HG02763 (cell line): ENCODE data around the gene HTR6.

Experiments used
- ATAC-seq: cut with Tn5 transposase; IDR thresholded peaks from one replicate; pipeline ENCODE4 v1.9.1; 2021; ENCODE audit warnings: mild to moderate bottlenecking, moderate library complexity; ENCODE audit not compliant: unreplicated experiment

The HTR6 gene

DNA sequence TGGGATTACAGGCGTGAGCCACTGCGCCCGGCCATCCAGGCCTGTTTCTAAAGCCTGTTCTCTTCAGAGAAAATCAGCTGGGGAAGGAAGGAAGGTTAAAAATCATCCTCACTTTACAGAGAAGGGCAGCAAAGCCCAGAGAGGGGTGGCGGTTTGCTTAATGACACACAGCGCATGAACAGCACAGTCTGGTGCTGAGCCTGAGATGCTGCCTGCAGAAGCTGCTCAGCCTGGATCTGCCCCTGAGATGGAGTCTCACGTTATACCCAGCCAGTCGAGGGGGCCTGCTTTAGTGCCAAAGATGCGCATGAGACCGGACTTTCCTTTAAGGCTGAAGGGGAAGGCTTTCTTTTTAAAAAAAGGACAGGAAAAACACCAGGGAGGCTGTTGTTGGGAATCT, 21.3 kb downstream of the HTR6 start:
- no peak for ATAC-seq

- ATAC-seq, result no peak
Measured at GRCh38 chr1:19687414-19687813, 22.7 kb downstream of the HTR6 start.

DNA sequence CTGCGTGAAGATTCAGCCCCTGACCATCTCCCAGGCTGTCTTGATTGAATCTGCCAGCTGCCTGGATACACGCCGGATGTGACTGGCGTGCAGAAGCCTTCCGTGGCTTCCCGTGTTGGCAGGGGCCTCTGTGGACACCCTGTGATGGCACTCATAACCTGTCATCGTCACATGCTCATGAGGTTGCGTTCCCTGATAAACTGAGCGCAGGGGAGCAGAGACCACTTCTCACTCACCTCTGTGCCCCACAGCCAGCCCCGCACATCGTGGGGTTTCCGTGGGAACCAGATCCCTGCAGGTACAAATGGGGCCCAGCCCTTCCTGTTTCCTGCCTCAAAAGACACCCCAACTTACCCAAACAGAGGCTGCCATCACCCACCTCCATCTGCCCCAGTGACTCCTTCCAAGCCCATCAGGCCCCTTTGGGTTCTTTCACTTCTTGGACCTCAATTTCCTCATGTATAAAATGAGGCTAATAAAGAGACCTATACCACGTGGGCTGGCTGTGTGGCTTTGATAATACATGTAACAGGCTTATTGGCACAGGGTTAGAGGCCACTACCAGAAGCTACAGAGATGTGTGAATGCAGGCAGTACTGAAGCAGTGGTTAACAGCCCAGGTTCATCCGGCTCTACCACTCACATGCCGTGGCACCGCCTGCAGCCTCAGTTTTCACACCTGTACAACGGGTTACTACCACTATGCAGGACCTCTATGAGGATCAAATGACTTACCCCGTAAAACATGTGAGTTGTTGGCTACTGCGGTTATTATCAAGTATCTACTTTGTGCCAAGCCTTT, 23.6 kb downstream of the HTR6 start:
- ATAC-seq, result no peak

GRCh38 chr1:19689085-19689757, 24.5 kb downstream of the HTR6 start:
- no peak for ATAC-seq

GRCh38 chr1:19689856-19690255, 25.2 kb downstream of the HTR6 start:
- ATAC-seq, result no peak

DNA sequence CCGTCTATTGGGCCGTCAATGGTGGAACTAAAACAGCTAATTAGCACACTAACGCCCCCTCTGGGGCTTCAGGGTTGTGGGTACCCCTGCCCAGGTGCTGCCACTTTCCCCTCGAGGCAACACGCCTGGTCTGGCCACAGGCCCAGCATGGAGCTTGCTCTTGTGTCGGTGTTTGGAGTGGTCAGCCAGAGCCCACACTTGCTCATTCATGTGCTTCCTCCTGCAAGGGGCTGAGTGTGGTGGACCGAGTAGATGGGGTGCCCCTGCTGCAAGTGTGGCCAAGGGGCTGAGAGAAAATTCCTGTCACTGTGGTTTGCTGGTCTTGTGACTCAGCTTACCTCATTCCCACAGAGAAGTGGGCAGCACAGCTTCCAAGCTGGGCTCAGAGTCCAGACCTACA, 25.7 kb downstream of the HTR6 start:
- no peak for ATAC-seq

GRCh38 chr1:19694298-19694697, 29.6 kb downstream of the HTR6 start:
- ATAC-seq, result no peak

GRCh38 chr1:19695772-19696171, 31.1 kb downstream of the HTR6 start:
- no peak for ATAC-seq

DNA sequence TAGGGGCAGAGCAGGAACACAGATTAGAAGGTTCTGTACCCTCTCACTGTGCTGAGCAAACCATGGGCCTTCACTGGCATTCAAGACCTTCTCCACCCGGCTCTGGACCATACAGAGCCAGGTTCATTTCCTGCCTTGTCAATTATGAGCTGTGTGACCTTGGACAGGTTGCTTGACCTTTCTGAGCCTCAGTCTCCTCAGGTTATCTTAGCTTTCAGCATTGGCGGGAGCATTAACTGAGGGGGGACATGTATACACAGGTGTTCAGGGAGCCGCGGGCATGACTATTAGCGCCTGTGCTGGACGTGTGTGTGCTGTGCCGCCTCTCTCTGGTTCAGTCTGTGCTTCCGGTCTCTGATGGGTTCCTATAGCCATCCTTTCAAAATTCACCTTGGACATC, 32.1 kb downstream of the HTR6 start:
- ATAC-seq, result no peak

DNA sequence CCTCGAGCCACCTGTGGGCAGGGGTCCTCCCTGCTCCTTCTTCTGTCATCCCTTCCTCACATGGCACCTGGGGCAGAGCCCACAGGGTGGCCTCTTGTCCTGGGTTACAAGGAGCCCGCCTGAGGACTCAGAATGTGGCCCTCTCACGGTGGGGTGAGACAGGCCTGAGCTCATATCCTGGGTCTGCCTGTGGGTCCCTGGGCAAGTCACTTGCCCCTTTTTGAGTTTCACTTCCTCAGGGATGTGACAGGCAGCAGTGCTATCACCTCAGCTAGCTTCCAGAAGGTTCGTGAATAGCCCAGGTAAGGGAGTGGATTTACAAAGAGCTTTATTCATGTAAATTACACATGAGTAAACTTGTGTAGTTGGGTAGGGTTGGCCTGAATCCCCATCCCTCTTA, 33.5 kb downstream of the HTR6 start:
- no peak for ATAC-seq

DNA sequence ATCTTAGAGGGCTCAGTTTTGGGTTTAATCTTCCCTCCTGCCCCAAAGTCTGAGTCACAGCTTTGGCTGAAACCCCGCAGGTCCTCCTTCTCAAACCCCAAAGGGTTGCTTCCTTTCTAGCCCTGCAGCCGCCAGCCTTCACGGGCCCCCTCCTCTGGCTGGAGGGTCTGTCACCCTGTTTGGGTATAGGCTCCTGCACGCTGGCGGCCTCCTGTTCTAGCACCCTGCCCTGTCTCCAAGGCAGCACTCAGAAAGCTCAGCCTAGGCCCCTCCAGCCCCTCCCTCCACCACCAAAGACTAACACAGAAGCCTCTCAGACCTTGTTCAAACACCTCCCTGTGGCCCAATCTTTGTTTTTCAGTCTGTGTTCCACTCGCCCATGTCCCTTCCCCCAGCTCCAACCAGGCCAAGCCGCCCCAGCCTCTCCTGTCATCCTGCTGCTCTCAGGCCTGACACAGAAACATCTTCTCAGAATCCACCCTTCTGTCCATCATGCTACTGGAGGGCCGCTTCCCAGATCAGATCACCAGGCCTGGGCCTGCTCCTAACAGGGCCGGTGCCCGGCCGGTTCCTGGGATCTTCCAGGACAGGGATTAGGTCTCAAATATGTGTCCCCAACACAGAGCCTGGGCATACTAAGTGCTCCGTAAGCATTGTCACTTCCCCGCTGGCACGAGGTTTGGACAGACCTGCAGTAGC, 35.6 kb downstream of the HTR6 start:
- ATAC-seq, result no peak

- no peak for ATAC-seq
Measured at GRCh38 chr1:19703280-19703679, 38.6 kb downstream of the HTR6 start.

DNA sequence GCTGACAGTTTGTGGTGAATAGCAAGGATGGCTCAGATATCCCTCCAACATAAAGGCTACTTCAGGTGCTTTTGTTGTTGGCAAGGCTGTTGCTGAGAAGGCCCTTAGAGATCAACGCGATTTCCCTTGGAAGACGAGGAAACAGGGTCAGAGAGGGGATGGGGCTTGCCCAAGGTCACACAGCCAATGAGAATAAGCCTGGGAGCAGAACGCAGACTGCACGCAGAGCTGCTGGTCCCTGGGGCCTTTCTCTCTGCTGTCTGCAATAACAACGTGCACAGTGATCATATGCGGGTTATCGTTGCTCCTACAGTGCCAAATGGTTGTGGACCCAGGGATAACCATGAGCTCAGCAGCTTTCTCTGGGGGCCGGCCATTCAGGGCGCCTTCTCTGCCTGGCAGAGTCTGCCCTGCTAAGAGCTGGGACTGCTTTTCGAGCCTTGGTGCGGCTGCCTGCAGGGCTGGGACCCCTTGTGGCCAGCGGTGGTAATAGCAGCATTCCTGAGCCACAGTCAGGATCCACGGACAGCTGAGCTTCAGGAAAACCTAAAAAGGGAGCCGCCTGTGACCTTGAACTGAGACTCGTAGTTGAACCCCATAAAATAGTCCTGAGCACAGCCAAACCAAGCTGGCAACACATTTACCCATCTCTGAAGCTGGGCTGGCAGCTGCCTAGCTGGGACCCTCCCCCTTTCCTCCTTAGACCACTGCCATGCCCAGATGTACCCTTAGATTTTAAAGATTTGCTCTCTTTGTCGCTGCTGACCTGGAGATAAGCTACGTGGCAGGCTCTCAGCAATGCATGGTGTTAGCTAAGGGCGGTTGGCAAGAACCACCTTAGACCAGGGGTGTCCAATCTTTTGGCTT, 39.8 kb downstream of the HTR6 start:
- no peak for ATAC-seq

DNA sequence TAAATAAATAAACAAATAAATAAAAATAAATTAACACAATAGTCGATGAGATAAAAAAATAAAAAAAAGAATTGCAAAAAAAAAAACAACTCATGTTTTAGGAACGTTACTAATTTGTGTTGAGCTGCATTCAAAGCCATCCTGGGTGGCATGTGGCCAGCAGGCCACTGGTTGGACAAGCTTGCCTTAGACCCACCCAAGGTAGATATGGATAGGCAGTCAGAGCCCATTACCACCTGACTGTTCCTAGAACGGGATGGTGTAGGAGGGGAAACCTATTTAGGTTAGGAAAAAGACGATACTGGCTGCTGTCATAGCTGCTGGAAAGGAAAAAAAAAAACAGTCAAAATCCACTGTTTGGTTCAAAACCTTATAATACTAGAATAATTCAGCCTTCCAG, 40.8 kb downstream of the HTR6 start:
- ATAC-seq, result no peak

- ATAC-seq, result no peak
Measured at GRCh38 chr1:19706136-19706535, 41.5 kb downstream of the HTR6 start.

DNA sequence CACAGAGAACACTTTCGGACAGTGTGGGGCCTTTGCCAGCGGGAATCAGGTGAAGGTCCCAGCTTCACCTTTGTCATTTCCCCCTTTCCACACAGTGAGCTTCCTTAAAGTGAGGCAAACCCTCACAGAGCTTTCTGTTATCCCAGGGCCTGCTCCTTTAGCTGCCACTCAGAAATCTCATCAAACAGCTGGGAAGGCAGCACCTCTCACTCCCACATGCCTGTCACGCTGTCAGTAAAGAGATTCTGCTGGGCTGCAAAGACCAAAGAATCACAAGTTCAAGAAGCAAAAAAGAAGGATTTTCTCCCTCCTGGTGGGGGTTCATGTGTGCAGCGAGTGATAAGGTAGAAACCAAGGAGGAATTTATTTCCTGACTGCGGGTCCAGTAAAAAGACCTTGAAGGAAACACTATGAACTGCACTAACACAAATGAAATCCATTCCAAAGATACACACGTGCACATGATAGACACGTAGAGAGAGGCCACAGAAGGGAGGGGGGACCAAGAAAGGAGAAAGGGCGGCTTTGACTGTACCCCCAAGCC, 44.0 kb downstream of the HTR6 start:
- no peak for ATAC-seq

GRCh38 chr1:19709260-19709793, 44.7 kb downstream of the HTR6 start:
- no peak for ATAC-seq

- ATAC-seq, result no peak
Measured at GRCh38 chr1:19710825-19711611, 46.3 kb downstream of the HTR6 start.

GRCh38 chr1:19712928-19713327, 48.3 kb downstream of the HTR6 start:
- ATAC-seq, result no peak
